Sigmoid colon (tissue), 4 donors: Measurements from ENCODE around the gene CSF2.

Experiments
- EP300 ChIP-seq, 4 donors: sonication (generic); formaldehyde crosslinking; IDR thresholded peaks; one replicate each; pipeline ENCODE4 v1.6.1; 2017; ENCODE audit warnings: antibody characterized with exemption in 4 of 4
- TF ChIP-seq, protein P1 (sequence below), 4 experiments: fragments of 450-650 bp in 3 of 4; fragments of 200-600 bp in 1 of 4; IDR thresholded peaks; one replicate each; pipeline ENCODE4 v1.5.1; 2016 to 2019; ENCODE audit warnings: antibody characterized with exemption in 4 of 4, mild to moderate bottlenecking in 3 of 4, moderate library complexity in 2 of 4

DNA sequence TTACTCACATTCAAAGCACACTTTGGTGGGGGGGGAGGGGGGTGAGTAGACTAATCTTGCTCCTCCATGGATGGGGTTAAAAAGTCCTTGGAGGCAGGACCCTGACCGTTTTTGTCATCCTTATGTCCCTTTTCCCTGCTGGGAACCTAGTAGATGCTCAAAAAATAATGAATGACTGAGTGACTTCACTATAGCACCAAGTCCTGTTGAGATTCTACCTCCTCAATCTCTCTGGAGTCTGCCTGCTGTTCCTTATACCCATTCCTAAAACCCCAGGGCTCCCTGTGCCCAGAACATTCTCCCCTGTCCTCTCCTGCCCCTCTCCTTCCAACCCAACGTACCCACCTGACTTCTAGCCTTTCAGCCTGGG is 2.3 kb upstream of the CSF2 start:
- TF ChIP-seq, protein P1, sequence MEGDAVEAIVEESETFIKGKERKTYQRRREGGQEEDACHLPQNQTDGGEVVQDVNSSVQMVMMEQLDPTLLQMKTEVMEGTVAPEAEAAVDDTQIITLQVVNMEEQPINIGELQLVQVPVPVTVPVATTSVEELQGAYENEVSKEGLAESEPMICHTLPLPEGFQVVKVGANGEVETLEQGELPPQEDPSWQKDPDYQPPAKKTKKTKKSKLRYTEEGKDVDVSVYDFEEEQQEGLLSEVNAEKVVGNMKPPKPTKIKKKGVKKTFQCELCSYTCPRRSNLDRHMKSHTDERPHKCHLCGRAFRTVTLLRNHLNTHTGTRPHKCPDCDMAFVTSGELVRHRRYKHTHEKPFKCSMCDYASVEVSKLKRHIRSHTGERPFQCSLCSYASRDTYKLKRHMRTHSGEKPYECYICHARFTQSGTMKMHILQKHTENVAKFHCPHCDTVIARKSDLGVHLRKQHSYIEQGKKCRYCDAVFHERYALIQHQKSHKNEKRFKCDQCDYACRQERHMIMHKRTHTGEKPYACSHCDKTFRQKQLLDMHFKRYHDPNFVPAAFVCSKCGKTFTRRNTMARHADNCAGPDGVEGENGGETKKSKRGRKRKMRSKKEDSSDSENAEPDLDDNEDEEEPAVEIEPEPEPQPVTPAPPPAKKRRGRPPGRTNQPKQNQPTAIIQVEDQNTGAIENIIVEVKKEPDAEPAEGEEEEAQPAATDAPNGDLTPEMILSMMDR (IDR thresholded peaks at IDR 0.05) = no peak
- TF ChIP-seq EP300 (IDR thresholded peaks at IDR 0.05) = no peak
